RPMI7951 (cell line): ENCODE data around the gene DNAJC19. TPM values are rescaled to one million over a fixed set of nuclear protein-coding genes. Genes with fewer than 3 reads are reported as not detected.

Source experiments
- DNase-seq: peaks from one replicate; pipeline ENCODE4 v3.0.0-alpha.2; 2012; ENCODE audit warnings: low read depth
- total RNA-seq: library from RNA; depleted of rRNA; stranded (reverse); fragments of >200 nt; shearing (Covaris generic); gene quantifications from 2 replicates; pipeline ENCODE4 v1.2.3, GENCODE V29; 2014; rRNA removed

The DNAJC19 gene
- total RNA-seq, 1 experiment from 2014 or later = 52.1 TPM

DNA sequence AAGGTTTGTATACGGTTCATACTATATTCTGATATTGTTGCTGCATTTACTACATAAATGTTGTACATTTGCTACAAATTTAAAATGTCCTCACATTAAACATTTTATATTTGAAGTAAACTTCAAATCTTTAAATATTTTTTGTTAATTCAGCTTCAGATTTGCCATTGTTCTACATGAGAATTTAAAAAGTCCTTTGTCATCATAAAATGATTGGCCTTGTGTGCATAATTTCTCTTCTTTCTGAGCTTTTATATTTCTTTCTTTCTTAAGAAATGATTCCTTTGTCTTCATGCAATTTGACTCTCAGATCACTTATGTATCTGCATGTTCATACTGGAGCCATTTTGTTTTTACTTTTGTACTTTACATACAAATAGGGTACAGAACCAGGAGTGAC lies 28.0 kb downstream of the DNAJC19 start:
- no peak for DNase-seq

DNA sequence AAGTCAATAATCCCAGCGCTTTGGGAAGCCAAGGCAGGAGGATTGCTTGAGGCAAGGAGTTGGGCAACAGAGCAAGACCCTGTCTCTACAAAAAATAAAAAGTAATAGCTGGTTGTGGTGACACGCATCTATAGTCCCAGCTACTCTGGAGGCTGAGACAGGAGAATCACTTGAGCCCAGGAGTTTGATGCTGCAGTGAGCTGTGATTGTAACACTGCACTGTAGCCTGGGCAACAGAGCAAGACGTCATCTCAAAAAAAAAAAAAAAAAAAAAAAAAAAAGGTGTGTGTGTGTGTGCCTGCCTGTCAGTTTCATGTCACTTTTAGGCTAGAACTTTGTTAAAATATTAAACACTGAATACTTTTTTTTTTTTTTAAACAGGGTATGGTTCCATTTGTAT lies 28.4 kb downstream of the DNAJC19 start:
- DNase-seq = no peak

GRCh38 chr3:180959691-180960090 lies 29.8 kb downstream of the DNAJC19 start:
- no peak for DNase-seq

- DNase-seq = no peak
Measured at GRCh38 chr3:180947761-180948390, 41.7 kb downstream of the DNAJC19 start.

- no peak for DNase-seq
Measured at GRCh38 chr3:180940826-180941225, 48.7 kb downstream of the DNAJC19 start.

- DNase-seq = no peak
Measured at GRCh38 chr3:180934638-180935037, 54.9 kb downstream of the DNAJC19 start.

Other genes starting within 250 kb of the DNAJC19 start
- gene FXR1, start 77.1 kb downstream of the DNAJC19 start, total RNA-seq = 122 and 167 TPM in 2 replicates